ENCODE data around the gene ABO. TPM values are rescaled to one million over a fixed set of nuclear protein-coding genes. Genes with fewer than 3 reads are reported as not detected.
A peak's percentile ranks its signal among the peaks of the same experiment; 100 is the strongest.

The ABO gene
- total RNA-seq, 1 experiment from 2014 or later, result 1.2 TPM

DNA sequence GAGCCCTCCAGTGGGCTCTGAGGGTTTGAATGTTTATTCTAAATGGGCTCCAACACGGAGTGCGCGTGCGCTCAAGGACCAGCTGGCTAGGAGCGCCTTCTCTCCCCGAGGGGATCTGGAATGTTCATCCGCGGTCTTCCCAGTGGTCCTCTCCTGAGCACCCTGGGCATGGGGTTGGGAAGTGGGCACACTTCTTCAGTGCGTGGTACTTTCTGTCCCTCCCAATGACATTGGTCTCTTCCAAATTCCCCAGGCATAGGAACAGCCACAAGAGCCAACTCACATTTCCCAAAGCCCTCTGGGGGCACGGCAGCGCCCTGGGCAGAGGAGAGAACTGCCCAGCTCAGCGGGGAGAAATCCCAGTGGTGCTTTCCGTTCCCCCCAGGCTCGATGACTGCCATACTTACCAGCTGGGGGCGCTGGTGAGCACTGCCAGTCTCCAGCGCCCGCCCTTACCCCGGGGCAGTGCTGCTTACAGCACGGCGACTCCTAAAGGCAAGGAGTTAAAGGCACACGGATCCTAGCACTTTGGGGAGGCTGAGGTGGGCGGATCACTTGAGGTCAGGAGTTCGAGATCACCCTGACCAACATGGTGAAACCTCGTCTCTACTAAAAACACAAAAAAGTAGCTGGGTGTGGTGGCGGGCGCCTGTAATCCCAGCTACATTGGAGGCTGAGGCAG, 36.0 kb downstream of the ABO start:
- intact Hi-C loops (cut with micrococcal nuclease), result loop anchor here (2.0 kb wide), 2 partner anchors 52 to 90 kb away; no protein-coding TSS in a partner anchor
- peak; percentile 88 for DNase-seq (ENCODE audit: low read depth, low spot score)
- POLR2A ChIA-PET, result interaction anchor here (0.7 to 1.5 kb wide), 6 partner anchors 53 to 221 kb away, joined by 3 to 5 read pairs (median 3); partner anchors contain the start of genes CACFD1, MED22 and RPL7A
- TF ChIP-seq ELF1 (IDR thresholded peaks at IDR 0.05; ENCODE audit: borderline replicate concordance, low read depth), result no peak
- TF ChIP-seq FOSL1 (IDR thresholded peaks at IDR 0.05; ENCODE audit: low read depth), result no peak
- TF ChIP-seq EZH2 (IDR thresholded peaks at IDR 0.05), result no peak
- no peak for TF ChIP-seq SIN3A (IDR thresholded peaks at IDR 0.05; ENCODE audit: low read depth)
- no peak for TF ChIP-seq EZH2phosphoT487 (IDR thresholded peaks at IDR 0.05; ENCODE audit: borderline replicate concordance)
- TF ChIP-seq, protein P1, sequence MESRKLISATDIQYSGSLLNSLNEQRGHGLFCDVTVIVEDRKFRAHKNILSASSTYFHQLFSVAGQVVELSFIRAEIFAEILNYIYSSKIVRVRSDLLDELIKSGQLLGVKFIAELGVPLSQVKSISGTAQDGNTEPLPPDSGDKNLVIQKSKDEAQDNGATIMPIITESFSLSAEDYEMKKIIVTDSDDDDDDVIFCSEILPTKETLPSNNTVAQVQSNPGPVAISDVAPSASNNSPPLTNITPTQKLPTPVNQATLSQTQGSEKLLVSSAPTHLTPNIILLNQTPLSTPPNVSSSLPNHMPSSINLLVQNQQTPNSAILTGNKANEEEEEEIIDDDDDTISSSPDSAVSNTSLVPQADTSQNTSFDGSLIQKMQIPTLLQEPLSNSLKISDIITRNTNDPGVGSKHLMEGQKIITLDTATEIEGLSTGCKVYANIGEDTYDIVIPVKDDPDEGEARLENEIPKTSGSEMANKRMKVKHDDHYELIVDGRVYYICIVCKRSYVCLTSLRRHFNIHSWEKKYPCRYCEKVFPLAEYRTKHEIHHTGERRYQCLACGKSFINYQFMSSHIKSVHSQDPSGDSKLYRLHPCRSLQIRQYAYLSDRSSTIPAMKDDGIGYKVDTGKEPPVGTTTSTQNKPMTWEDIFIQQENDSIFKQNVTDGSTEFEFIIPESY (IDR thresholded peaks at IDR 0.05; ENCODE audit: extremely low read depth, insufficient replicate concordance, low read length), result no peak
- no peak for TF ChIP-seq POLR2AphosphoS5 (IDR thresholded peaks at IDR 0.05; ENCODE audit: low read depth, low read length)
- TF ChIP-seq TCF7L2 (IDR thresholded peaks at IDR 0.05; ENCODE audit: borderline replicate concordance, extremely low read depth, insufficient read depth, insufficient read length), result no peak
- TF ChIP-seq EGR1 (IDR thresholded peaks at IDR 0.05; ENCODE audit: low read depth), result peak; percentile 92
- no peak for TF ChIP-seq ATF3 (IDR thresholded peaks at IDR 0.05)
- TF ChIP-seq, protein P2, sequence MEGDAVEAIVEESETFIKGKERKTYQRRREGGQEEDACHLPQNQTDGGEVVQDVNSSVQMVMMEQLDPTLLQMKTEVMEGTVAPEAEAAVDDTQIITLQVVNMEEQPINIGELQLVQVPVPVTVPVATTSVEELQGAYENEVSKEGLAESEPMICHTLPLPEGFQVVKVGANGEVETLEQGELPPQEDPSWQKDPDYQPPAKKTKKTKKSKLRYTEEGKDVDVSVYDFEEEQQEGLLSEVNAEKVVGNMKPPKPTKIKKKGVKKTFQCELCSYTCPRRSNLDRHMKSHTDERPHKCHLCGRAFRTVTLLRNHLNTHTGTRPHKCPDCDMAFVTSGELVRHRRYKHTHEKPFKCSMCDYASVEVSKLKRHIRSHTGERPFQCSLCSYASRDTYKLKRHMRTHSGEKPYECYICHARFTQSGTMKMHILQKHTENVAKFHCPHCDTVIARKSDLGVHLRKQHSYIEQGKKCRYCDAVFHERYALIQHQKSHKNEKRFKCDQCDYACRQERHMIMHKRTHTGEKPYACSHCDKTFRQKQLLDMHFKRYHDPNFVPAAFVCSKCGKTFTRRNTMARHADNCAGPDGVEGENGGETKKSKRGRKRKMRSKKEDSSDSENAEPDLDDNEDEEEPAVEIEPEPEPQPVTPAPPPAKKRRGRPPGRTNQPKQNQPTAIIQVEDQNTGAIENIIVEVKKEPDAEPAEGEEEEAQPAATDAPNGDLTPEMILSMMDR (IDR thresholded peaks at IDR 0.05 in 2 of 3, conservative IDR thresholded peaks at IDR 0.05 in 1 of 3; ENCODE audit: borderline replicate concordance in 1 of 3, insufficient read depth in 1 of 3, low read depth in 2 of 3, low read length in 2 of 3), result peak; percentile 92 to 99 (median 96)
- no peak for TF ChIP-seq SRF (IDR thresholded peaks at IDR 0.05; ENCODE audit: low read depth)
- TF ChIP-seq POLR2A (IDR thresholded peaks at IDR 0.05; ENCODE audit: borderline replicate concordance, extremely low read depth, insufficient read depth, insufficient read length), result no peak
- TF ChIP-seq, protein P3, sequence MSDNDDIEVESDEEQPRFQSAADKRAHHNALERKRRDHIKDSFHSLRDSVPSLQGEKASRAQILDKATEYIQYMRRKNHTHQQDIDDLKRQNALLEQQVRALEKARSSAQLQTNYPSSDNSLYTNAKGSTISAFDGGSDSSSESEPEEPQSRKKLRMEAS (IDR thresholded peaks at IDR 0.05), result peak; percentile 44; the same call in 1 of the 2 replicates
- TF ChIP-seq RAD21 (IDR thresholded peaks at IDR 0.05; ENCODE audit: low read depth), result peak; percentile 80
- peak; percentile 72 for TF ChIP-seq YY1 (IDR thresholded peaks at IDR 0.05; ENCODE audit: extremely low read depth, insufficient replicate concordance, low read depth, low read length)
- no peak for TF ChIP-seq JUND (IDR thresholded peaks at IDR 0.05)
- TF ChIP-seq REST (IDR thresholded peaks at IDR 0.05; ENCODE audit: low read depth), result no peak

More for the DNA sequence above, 36.0 kb downstream of the ABO start:
- ChIA-PET CTCF (interaction anchor here (0.6 to 2.2 kb wide), 17 partner anchors 8 to 247 kb away, joined by 3 to 31 read pairs (median 4); partner anchors contain the start of genes GTF3C5 and SURF6), RAD21 (ENCODE audit: low non-redundant PET in 1 of 2, low total read pairs in 2 of 2, uncharacterized antibody in 2 of 2, unreplicated experiment in 2 of 2) (interaction anchor here in 1 of 2 experiments (1.1 kb wide), 1 partner anchor 90 kb away, joined by 4 read pairs; no protein-coding TSS in a partner anchor)
- peak overlapping the region; percentile 44 for H3K9ac ChIP-seq (ENCODE audit: low read length)
- BruUV-seq (replicated peaks), result no TSS peak
- H3K9me2 ChIP-seq (ENCODE audit: insufficient read depth), result no peaks in the 10 kb centered on the region
- H4K20me1 ChIP-seq (ENCODE audit: insufficient read depth), result no peaks in the 10 kb centered on the region
- H3K79me2 ChIP-seq (ENCODE audit: insufficient read depth, low read length), result no peaks in the 10 kb centered on the region
- H2AFZ ChIP-seq (ENCODE audit: low read depth, low read length, poor library complexity, severe bottlenecking), result peak overlapping the region; percentile 83
- no peaks in the 10 kb centered on the region for H3K9me3 ChIP-seq (ENCODE audit: control insufficient read depth in 1 of 2, insufficient read depth in 1 of 2, low read depth in 1 of 2, low read length in 2 of 2)
- H3K4me3 ChIP-seq (replicated peaks in 1 of 2; ENCODE audit: low read depth in 1 of 2, low read length in 2 of 2), result peak overlapping the region; percentile 38 to 57
- peaks cover 16 to 19% of the 10 kb centered on the region in 2 experiments; a peak in 3 of 4 replicates for H3K4me1 ChIP-seq (ENCODE audit: control insufficient read depth in 1 of 2, insufficient read depth in 2 of 2, low read length in 2 of 2)
- H3K27ac ChIP-seq (ENCODE audit: low read depth, low read length), result peak overlapping the region; percentile 79
- peak overlapping the region; percentile 85 for H3K4me2 ChIP-seq (ENCODE audit: low read length)
- peak; percentile 88 for ATAC-seq
- no peaks in the 10 kb centered on the region for H3K36me3 ChIP-seq (ENCODE audit: control insufficient read depth in 1 of 2, insufficient read depth in 2 of 2, low read length in 2 of 2)
- H3K27me3 ChIP-seq (ENCODE audit: insufficient read depth, low read length), result no peaks in the 10 kb centered on the region

Measured in HCT116 (cell line).